Sigmoid colon (tissue), 7 donors: ENCODE results near the gene FLCN. TPM values are rescaled to one million over a fixed set of nuclear protein-coding genes. Genes with fewer than 3 reads are reported as not detected.

Source experiments
- DNase-seq: peaks from one replicate; pipeline ENCODE4 v3.0.0-alpha.2; 2019
- H3K27ac ChIP-seq, 4 donors: fragments of 200-600 bp; sonication (generic); one replicate each; pipeline ENCODE4 v1.5.1; 2016 to 2019; ENCODE audit warnings: mild to moderate bottlenecking in 1 of 4
- H3K27me3 ChIP-seq, 3 donors: fragments of 200-600 bp; sonication (generic); one replicate each; pipeline ENCODE4 v1.5.1; 2019; ENCODE audit warnings: mild to moderate bottlenecking in 1 of 3
- H3K36me3 ChIP-seq, 4 donors: fragments of 200-600 bp; sonication (generic); one replicate each; pipeline ENCODE4 v1.5.1; 2016 to 2019
- H3K4me1 ChIP-seq, 4 donors: fragments of 200-600 bp; sonication (generic); one replicate each; pipeline ENCODE4 v1.5.1; 2017 to 2019
- H3K4me3 ChIP-seq, 4 donors: fragments of 200-600 bp; sonication (generic); one replicate each; pipeline ENCODE4 v1.5.1; 2017 to 2019; ENCODE audit warnings: mild to moderate bottlenecking in 2 of 4, moderate library complexity in 1 of 4
- H3K9me3 ChIP-seq, 4 donors: fragments of 200-600 bp in 3 of 4; sonication (generic) in 3 of 4; one replicate each; pipeline versions ENCODE4 v1.5.1 to v1.6.1; 2013 to 2019
- CTCF ChIP-seq, 4 experiments: fragments of 450-650 bp in 3 of 4; fragments of 200-600 bp in 1 of 4; IDR thresholded peaks; one replicate each; pipeline ENCODE4 v1.5.1; 2016 to 2019; ENCODE audit warnings: antibody characterized with exemption in 4 of 4, mild to moderate bottlenecking in 3 of 4, moderate library complexity in 2 of 4
- EP300 ChIP-seq, 4 donors: sonication (generic); formaldehyde crosslinking; IDR thresholded peaks; one replicate each; pipeline ENCODE4 v1.6.1; 2017; ENCODE audit warnings: antibody characterized with exemption in 4 of 4
- POLR2A ChIP-seq, 2 donors: fragments of 450-650 bp; IDR thresholded peaks; one replicate each; pipeline ENCODE4 v1.6.1; 2016; ENCODE audit warnings: antibody characterized with exemption in 2 of 2, mild to moderate bottlenecking in 2 of 2, moderate library complexity in 2 of 2
- POLR2AphosphoS5 ChIP-seq, 4 donors: sonication (generic); formaldehyde crosslinking; IDR thresholded peaks; one replicate each; pipeline ENCODE4 v1.6.1; 2017; ENCODE audit warnings: antibody characterized with exemption in 4 of 4
- WGBS, 2 donors: extraction: QIAGEN DNeasy Blood & Tissue Kit; methylation state at CpG; one replicate each; pipeline ENCODE4 v1.1.7; 2013; 5-methylcytosine and 5-hydroxymethylcytosine counted together
- intact Hi-C: fragments of 100-400 bp; cut with DNase I; formaldehyde crosslinking; loops from one replicate; pipeline ENCODE4 v1.15.1; 2023
- polyA plus RNA-seq, 3 donors: library from polyadenylated mRNA; stranded (reverse); fragments of 200-250 nt; gene quantifications; one replicate each; pipeline ENCODE4 v1.2.3, GENCODE V29; 2013
- total RNA-seq, 4 donors: library from RNA; depleted of rRNA; stranded (reverse); fragments of >200 nt; gene quantifications; one replicate each; pipeline ENCODE4 v1.1.0, GENCODE V29; 2016
- donor health status: healthy with polysubstance abuse.
- donor health status: Bipolar disorder and iron deficiency.
- donor health status: healthy.

FLCN gene
- total and polyA plus RNA-seq, 7 donors, result 10.8 to 122 (median 41.5) TPM

GRCh38 chr17:17183744-17184143 is 53.2 kb downstream of the FLCN start:
- H3K27ac ChIP-seq, result no peak overlapping the region
- peaks cover 21 to 82% (median 28%) of the 10 kb centered on the region in 4 donors for H3K36me3 ChIP-seq
- H3K4me1 ChIP-seq, result peaks cover 0 to 8% (median 5%) of the 10 kb centered on the region in 4 donors
- no peak overlapping the region for H3K4me3 ChIP-seq
- no peaks in the 10 kb centered on the region for H3K9me3 ChIP-seq
- DNase-seq, result no peak
- no peak for TF ChIP-seq POLR2A (IDR thresholded peaks at IDR 0.05)
- no peak for TF ChIP-seq CTCF (IDR thresholded peaks at IDR 0.05)
- TF ChIP-seq EP300 (IDR thresholded peaks at IDR 0.05), result no peak
- no peak for TF ChIP-seq POLR2AphosphoS5 (IDR thresholded peaks at IDR 0.05)
- intact Hi-C loops, result no loop called here
- WGBS, 2 donors, result 91 to 92% methylated on average over 4 of the region's 4 CpGs
- no peaks in the 10 kb centered on the region for H3K27me3 ChIP-seq

GRCh38 chr17:17182598-17183136 is 54.3 kb downstream of the FLCN start:
- Histone ChIP-seq H3K4me3 (no peak overlapping the region), H3K27ac (no peak overlapping the region), H3K4me1 (peaks cover 0 to 8% (median 5%) of the 10 kb centered on the region in 4 donors), H3K27me3 (no peaks in the 10 kb centered on the region), H3K9me3 (no peaks in the 10 kb centered on the region), H3K36me3 (peaks cover 24 to 89% (median 37%) of the 10 kb centered on the region in 4 donors)
- WGBS, 2 donors, result 82 to 97% methylated on average over 6 of the region's 6 CpGs
- no peak for DNase-seq
- no peak for TF ChIP-seq CTCF (IDR thresholded peaks at IDR 0.05)
- TF ChIP-seq EP300 (IDR thresholded peaks at IDR 0.05), result no peak
- no peak for TF ChIP-seq POLR2AphosphoS5 (IDR thresholded peaks at IDR 0.05)
- no peak for TF ChIP-seq POLR2A (IDR thresholded peaks at IDR 0.05)
- intact Hi-C loops, result no loop called here

GRCh38 chr17:17181666-17182597 is 55.0 kb downstream of the FLCN start:
- DNase-seq, result no peak
- intact Hi-C loops, result no loop called here
- Histone ChIP-seq H3K36me3 (peaks cover 32 to 89% (median 44%) of the 10 kb centered on the region in 4 donors), H3K27me3 (no peaks in the 10 kb centered on the region), H3K4me3 (no peak overlapping the region), H3K9me3 (no peaks in the 10 kb centered on the region), H3K27ac (no peak overlapping the region), H3K4me1 (peaks cover 0 to 6% (median 3%) of the 10 kb centered on the region in 4 donors)
- TF ChIP-seq POLR2AphosphoS5 (IDR thresholded peaks at IDR 0.05), result no peak
- TF ChIP-seq CTCF (IDR thresholded peaks at IDR 0.05), result no peak
- TF ChIP-seq EP300 (IDR thresholded peaks at IDR 0.05), result no peak
- no peak for TF ChIP-seq POLR2A (IDR thresholded peaks at IDR 0.05)
- 59 to 84% methylated on average over 15 of the region's 15 CpGs for whole genome bisulfite sequencing, 2 donors

- Histone ChIP-seq H3K9me3 (no peaks in the 10 kb centered on the region), H3K36me3 (peaks cover 41 to 97% (median 53%) of the 10 kb centered on the region in 4 donors), H3K4me1 (no peaks in the 10 kb centered on the region), H3K4me3 (no peak overlapping the region), H3K27ac (no peak overlapping the region), H3K27me3 (no peaks in the 10 kb centered on the region)
- TF ChIP-seq CTCF (IDR thresholded peaks at IDR 0.05) (no peak), POLR2AphosphoS5 (IDR thresholded peaks at IDR 0.05) (no peak), POLR2A (IDR thresholded peaks at IDR 0.05) (no peak), EP300 (IDR thresholded peaks at IDR 0.05) (no peak)
- 85 to 88% methylated on average over 13 of the region's 13 CpGs for whole genome bisulfite sequencing, 2 donors
- DNase-seq, result no peak
- intact Hi-C loops, result no loop called here
Observed at GRCh38 chr17:17180741-17181525, 56.0 kb downstream of the FLCN start.
